Neural progenitor cell (in vitro differentiated cells): Measurements from ENCODE around the gene USP53.
A peak's percentile ranks its signal among the peaks of the same experiment; 100 is the strongest.

Experiments used
- EZH2 ChIP-seq: fragments of 200-600 bp; sonication (generic); IDR thresholded peaks from 2 replicates; pipeline ENCODE4 v1.6.1; 2017; ENCODE audit warnings: antibody characterized with exemption, mild to moderate bottlenecking, moderate library complexity
- EZH2phosphoT487 ChIP-seq: fragments of 200-600 bp; sonication (generic); IDR thresholded peaks from 2 replicates; pipeline ENCODE4 v1.6.1; 2017; ENCODE audit warnings: antibody characterized with exemption
- TF ChIP-seq, protein P1 (sequence below): fragments of 200-600 bp; sonication (generic); IDR thresholded peaks from 2 replicates; pipeline ENCODE4 v1.5.1; 2017; ENCODE audit warnings: antibody characterized with exemption, mild to moderate bottlenecking

- TF ChIP-seq, protein P1, sequence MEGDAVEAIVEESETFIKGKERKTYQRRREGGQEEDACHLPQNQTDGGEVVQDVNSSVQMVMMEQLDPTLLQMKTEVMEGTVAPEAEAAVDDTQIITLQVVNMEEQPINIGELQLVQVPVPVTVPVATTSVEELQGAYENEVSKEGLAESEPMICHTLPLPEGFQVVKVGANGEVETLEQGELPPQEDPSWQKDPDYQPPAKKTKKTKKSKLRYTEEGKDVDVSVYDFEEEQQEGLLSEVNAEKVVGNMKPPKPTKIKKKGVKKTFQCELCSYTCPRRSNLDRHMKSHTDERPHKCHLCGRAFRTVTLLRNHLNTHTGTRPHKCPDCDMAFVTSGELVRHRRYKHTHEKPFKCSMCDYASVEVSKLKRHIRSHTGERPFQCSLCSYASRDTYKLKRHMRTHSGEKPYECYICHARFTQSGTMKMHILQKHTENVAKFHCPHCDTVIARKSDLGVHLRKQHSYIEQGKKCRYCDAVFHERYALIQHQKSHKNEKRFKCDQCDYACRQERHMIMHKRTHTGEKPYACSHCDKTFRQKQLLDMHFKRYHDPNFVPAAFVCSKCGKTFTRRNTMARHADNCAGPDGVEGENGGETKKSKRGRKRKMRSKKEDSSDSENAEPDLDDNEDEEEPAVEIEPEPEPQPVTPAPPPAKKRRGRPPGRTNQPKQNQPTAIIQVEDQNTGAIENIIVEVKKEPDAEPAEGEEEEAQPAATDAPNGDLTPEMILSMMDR, result peak; percentile 48
- TF ChIP-seq EZH2, result no peak
- TF ChIP-seq EZH2phosphoT487, result no peak
Observed at GRCh38 chr4:119212964-119213606, 572 bp downstream of the USP53 start.
